CD4-positive, alpha-beta T cell treated with Interleukin-4 for 4 hours (primary cell): Measurements from ENCODE around the gene PDLIM1.

Experiments used
- DNase-seq: peaks from one replicate; pipeline ENCODE4 v3.0.0-alpha.2; 2020

Gene PDLIM1

DNA sequence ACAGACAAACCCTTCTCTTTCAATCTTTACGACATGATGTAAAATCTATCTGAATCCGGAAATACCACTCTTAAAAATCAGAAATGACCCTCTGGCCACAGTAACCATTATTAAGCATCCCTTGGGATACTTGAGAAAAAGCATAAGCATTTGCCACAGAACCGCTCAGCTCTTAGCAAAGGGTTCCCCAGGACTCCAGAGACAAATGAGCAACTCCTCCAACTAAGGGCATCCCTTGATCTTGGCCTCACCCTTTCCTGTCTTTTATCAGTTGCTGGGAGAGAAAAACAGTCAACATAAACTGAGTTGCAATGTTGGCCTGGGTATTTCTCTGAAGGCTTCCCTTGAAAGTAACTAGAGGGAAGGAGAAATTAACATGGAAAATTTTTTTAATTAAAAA lies 3.5 kb downstream of the PDLIM1 start:
- DNase-seq, result no peak

DNA sequence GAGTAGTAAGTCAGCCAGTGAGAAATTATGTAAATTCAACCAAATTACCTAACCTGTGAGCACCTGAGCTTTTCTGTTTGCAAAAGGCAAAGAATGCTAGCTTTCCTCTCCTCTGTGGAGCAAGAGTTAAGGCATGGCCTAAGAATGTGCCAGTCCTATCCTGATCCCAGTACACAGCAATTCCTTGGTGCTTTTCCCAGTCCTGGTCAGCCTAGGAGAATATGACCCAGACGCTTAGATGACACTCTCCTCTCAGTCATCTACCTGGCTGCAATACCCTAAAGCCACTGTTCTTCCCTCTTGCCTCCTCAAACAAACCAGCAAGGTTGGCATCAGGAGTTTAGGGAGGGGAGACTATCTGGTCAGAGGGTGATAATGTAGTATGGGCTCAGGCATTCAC lies 4.1 kb downstream of the PDLIM1 start:
- no peak for DNase-seq

DNA sequence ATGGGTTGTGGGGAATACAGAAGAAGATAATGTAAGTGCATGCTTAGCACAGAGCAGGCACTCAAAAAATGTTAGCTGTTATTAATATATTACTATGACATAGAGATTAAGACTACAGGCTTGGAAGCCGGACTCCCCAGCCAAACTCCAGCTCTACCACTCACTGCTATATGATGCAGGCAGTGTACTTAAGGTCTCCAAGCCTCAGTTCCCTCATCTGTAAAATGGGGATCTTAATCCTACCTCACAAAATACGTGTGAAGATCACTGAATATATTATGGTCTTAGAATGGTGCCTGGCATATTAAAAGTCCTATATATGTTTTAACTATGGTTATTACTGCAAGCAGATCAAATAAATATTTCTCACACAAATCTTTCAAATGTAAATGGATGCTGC lies 5.2 kb downstream of the PDLIM1 start:
- DNase-seq, result no peak

DNA sequence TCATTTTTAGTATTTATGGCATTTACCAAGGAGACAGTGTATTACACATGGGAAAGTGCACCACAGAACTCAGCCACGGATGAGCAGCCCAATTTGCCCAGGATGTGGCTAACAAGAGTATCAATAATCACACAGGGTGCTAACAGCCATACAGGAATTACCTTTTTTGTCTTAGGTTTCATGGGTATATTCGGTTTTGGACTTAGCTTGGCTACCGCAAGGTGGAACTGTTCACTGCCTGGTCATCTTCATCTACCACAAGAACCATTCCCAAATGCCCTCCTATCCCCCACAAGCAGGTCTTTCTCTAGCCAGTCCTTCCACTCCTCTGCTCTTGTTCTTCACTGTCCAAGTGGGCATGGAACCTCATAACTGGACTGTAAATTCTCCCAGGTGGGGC lies 6.0 kb downstream of the PDLIM1 start:
- no peak for DNase-seq

DNA sequence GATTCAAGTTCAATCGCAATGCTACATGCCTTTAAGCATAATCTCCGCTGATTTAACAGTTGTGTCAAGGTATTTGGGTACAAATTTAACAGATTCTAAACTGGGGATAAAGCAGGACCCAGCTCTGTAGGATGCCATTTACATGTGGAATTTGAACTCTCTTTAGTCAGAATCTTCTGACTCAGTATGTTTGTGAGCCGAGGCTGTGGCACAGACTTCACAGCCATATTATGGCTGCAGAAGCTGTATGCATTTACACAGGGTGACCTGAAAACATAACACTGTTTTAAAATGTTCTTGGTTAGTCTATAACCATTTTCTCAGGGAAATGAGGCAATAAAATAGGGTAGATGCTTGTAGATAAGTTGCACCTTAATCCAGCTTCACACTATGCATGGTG lies 8.7 kb downstream of the PDLIM1 start:
- DNase-seq, result no peak

DNA sequence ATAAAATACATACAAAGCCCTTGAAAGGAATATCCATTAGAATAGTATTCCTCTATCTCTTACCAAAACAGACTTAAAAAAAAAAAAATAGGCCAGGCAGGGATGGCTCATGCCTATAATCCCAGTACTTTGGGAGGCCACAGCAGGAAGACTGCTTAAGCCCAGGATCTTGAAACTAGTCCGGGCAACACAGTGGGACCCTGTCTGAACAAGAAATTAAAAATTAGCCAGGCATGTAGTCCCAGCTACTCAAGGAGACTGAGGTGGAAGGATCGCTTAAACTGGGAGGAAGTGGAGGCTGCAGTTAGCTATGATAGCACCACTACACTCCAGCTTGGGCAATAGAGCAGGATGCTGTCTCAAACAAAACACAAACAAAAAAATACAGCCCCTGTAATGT lies 9.6 kb downstream of the PDLIM1 start:
- no peak for DNase-seq

DNA sequence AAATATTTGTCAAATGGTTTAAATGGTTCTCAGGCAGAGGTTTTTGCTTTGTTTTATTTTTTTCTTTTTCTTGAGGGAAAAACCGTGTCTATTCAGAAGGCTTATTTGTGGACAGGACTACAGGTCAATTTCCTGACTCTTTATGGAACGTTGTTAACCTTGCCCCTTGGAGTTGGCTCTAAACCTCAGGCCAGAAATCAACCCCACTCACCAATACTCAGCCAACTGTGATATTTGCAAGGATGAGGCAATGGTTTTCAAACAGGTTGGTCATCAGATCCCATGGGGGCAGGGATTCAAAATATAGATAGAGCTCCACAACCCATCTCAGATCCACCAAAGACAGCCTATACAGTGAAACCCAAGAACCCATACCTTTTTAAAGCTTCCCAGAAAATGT lies 10.2 kb downstream of the PDLIM1 start:
- DNase-seq, result no peak

DNA sequence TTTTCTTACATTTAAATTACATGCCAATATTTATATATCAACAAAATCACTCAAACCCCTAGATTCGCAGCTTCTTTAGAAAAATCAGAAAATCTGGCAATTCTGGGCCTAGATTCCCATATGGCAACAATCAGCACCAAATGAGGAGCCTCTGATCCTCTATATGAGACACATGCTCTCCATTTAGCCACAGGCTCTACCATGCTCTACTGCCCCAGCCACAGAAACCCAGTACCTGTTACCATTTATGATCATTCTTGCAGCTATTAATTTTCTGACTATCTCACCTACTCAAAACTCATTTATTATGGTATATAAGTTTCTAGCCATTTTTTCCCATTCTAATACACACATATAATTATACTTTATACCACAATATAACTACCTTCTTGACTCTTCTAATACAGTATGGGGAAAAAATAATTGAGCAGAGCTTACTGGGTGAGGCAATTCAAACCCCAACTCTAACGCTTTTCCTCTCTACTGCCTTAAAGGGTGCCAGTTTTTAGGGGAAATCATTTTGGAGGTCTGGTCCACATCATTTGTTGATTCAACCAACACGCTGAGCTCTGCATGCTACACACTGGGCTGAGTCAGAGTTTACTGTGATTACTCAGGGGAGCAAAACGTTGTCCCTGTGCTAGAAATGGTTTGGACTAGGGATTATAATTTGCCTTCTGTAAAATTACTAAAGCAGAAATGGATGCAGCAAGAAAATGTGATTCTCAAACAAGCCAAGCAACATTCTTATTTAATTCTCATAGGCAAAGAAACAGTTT lies 11.6 kb downstream of the PDLIM1 start:
- no peak for DNase-seq

DNA sequence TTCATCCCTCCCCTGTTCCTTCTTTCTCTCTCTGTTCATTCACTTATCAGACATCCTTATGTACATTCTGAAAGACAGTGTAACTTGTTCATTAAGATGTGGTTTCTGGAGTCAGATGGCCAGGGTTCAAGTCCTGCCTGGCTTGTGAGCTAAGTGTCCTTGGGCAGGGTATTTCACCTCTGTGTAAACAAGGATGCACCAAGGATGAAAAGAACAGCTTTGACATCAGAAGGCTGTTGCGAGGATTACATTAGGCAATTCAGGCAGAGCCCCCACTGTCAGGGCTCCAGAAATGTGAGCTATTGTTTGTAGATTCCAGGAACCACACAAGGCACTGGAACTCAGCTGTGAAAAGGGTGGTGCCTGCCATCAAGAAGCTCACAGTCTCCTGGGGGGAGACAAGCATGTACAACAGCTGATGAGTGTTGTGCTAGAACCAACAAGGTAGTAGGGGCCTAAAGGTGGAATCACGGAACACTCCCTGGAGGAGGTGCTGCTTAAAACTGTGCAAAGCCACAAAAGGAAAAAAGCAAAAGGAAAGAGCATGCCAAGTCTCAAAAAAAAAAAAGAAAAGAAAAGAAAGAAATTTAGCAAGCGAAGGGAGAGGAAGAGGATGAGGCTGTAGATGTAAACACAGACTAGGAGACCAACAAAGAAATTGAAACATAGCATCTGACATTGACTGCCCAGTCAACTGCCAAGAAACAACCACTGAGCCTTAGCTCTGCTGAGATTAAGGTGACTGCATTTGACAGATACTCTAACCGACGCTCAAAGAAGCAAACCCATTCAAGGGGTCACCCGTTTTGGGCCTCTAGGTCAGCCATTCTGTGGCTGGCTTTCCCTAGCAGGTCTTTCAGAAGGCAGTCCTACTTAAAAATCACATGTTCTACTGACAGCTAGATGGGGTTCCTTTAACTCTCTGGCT lies 12.5 kb downstream of the PDLIM1 start:
- DNase-seq, result no peak

DNA sequence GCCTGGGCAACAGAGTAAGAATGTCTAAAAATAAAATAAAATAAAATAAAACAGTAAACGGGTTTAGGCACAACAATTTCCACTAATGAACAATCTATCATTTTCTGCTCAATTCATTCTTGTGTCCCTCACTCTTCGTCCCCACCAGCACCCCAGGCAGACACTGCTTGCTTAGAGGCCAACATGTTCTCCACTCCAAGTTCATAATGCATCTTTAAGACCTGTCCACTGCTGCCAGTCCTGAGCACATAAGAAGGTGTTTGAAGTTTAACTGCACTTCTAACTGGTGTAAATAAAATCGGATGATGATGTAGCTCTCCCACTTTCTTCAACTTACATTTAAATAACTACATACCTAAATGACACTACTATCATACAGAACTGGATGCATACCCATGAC lies 13.2 kb downstream of the PDLIM1 start:
- DNase-seq, result no peak

DNA sequence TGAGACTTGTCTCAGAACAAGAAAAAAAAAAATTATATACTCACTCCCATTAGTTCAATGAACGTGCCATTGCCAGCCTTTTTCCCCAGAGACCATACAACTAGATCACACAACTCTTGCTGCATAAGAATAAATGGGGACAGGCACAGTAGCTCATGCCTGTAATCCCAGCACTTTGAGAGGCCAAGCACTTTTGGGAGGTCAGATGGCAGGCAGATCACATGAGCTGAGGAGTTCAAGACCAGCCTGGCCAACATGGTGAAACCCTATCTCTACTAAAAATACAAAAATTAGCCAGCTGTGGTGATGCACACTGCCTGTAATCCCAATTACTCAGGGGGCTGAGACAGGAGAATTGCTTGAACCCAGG lies 13.6 kb downstream of the PDLIM1 start:
- no peak for DNase-seq

DNA sequence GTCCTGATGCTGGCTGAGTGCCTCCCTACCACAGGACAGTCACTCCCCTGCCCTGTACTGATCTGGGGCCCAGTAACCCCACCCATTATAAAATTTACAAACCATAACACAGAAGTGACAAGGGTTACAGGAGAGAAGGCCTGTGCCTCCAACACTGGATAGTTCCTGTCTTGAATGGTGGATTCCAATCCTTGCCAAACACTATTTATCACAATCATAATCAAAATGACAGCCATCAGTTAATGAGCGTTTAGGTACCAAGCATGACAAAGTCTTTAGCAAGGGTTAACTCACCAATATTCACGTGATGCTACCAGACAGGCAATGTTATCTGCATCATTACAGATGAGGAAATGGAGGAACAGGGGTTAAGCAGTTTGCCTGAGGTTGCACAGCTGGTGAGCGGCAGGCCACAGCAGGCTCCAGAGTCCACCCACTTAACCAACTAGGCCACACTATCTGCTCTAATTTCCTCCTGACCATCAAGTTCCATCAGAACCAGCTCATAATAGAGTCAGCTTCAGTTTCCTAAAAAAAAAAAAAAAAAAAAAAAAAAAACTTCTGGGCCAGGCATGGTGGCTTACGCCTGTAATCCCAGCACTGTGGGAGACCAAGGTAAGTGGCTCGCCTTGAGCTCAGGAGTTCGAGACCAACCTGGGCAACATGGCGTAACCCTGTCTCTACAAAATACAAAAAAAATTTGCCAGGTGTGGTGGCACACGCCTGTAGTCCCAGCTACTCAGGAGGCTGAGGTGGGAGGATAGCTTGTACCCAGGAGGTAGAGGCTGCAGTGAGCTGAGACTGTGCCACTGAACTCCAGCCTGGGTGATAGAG lies 14.2 kb downstream of the PDLIM1 start:
- no peak for DNase-seq

DNA sequence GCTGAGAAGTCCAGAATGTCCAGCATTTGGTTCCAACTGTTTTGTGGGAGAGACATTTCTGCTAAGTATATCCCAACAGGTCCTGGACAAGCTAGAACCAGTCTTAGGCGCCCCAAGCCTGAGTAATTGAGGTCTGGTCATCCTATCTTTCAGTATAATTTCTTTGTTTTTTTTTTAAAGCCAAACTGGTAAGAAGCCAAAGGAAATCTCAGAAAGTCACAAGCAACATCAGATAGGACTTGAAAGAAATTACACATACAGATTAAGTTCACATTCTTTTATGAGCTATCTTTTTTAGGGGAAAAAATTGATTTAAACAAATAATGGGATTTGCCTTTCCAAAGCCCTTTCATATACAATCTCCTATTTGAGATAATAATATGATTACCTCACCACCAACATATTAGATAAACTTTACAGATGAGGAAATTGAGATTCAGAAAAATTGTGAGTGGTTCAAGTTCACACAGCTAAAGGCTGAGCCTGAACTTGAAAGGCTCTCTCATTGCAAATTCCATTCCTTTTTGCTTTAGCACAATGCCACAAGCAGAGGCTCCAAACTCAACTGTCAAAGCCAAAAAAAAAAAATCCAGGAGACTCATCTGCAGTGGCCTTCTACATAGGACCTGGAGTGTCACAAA lies 15.0 kb downstream of the PDLIM1 start:
- DNase-seq, result no peak

DNA sequence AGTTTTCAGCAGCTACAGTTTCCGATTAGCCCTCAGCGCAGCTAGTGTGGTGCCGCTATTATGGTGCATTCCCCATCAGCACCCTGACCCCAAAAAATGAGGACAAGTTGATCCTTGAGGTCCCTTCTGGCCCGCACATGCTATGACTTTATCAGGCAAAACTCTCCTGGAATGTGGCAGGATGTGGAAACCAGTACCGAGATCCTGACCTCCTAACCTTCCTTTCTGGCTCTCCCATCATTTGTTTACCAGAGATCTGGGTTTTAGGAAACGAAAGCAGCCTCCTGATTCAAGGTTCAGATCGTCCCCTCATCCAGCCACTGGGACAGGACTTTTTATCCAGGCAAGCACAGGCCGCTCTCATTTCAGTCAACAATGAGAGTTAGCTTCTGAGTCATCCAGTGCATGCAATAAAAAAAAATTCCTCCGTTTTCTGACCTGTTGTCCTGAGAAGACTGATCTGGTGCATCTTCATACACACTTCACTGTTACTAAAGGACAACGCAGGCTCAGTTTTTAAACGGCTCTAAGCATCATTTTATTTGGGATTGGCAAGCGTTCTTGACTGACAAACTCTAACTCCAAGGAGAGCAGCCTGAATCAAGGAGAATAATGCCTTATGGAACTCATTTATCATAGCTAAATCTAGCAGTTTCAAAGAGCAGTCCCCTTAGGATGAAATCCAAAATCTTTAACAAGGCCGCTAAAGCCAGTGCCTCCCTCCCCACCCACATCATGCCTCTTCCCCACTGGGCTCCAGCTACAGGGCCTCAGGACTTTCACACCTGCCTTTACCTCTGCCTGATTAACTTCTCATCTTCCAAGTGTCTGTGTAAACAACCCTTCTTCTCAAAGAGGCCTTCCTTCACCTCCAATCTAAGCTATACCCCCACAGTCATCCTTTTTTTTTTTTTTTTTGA lies 17.1 kb downstream of the PDLIM1 start:
- no peak for DNase-seq

DNA sequence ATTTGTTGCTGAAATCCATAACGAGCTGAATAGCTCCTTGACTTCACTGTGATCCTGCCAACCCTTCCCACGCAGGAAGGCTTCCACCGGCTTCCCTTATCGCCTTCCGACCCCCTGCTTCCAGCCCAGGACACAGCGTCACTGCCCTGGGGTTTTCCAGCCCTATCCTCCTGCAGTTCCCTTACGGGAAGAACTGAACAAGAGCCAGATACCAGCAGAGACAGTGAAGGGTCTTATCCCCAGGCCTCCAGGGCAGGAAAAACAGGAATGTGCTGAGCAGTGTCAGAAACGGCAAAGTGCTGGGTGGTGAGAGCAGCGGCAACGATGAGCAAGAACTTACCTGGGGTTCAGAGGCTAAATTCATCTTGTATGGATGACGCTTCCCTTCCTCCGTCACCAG lies 22.4 kb downstream of the PDLIM1 start:
- DNase-seq, result no peak

DNA sequence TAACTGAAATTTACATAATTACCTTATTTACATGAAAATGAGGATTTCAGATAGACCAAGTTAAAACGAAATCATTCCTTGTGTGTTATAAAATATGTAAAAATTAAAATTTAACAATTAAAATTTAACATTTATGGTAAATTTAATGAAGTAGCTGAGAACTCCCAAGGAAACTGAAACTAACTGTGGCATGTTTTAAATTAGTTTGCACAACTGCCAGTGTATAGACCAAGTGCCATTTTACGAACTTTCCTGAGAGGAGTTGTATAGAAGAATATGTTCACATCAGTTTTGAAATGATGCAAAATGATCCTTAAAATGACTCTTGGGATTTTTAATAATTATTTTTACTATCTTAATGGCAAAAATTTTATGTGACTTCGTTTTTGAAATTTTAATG lies 23.6 kb downstream of the PDLIM1 start:
- DNase-seq, result no peak

DNA sequence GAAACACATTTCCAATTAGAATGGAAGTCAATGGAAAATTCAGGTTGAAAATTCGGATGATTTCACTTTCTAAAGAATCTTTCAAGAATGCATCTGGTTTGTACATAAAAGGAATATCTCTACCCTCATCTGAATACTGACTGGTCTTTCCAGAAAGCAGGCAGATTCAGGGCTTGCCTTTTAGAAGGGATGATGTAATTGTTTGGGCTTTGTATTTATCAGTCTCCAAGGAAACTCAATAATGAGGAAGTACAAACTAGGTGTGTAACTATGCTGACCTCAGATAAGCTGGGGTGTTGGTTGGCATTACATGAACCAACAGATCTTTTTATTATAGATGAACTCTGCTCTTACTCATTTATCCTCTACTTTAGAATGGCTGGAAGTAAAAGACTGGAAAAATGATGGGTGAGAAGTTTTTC lies 24.1 kb downstream of the PDLIM1 start:
- DNase-seq, result peak; percentile 24

DNA sequence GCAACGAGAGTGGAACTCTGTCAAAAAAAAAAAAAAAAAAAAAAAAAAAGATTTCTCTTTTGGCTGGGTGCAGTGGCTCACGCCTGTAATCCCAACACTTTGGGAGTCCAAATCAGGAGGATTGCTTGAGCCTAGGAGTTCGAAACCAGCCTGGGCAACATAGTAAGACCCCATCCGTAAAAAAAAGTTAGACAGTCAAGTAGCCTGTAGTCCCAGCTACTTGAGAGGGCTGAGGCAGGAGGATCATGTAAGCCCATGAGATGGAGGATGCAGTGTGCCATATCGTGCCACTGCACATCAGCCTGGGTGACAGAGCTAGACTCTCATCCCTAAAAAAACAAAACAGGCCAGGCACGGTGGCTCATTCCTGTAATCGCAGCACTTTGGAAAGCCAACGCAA lies 25.2 kb downstream of the PDLIM1 start:
- DNase-seq, result no peak

DNA sequence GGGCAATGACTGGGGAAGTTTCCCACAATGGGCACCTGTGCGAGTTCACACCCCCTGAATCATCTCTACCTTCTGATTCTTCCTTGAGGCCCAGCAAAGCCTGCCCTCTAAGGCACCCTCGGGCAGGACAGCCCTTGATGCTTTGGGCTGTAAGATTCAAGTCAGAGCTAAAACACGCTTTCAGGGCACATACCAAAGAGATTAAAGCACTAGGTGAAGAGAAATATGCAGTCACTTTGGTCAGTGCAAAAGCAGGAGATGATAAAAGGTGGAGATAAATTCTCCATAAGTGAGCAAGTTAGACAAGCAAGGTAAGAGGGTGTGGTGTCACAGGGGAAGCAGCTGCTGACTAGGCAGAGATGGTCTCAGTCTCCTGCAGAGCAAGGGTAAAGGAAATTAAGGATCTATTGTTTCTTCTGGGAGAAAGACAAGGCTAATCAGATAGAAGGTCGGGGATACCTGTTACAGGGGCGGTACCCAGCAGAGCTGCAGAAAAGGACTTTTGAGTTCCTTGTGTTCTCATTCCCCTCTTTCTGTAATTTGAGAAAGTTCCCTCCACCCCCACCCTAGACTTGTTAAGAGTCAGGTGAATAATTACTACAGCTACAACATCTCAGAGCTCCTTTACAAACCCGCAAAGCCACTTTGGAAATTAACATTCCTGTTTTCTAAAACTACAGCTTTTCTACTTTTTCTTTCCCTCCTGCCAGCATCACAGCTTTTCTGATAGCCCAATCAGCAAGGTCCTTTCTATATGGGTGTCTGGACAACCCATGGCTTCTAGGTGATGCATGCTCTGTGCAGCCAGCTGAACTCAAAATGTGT lies 26.4 kb downstream of the PDLIM1 start:
- DNase-seq, result no peak

DNA sequence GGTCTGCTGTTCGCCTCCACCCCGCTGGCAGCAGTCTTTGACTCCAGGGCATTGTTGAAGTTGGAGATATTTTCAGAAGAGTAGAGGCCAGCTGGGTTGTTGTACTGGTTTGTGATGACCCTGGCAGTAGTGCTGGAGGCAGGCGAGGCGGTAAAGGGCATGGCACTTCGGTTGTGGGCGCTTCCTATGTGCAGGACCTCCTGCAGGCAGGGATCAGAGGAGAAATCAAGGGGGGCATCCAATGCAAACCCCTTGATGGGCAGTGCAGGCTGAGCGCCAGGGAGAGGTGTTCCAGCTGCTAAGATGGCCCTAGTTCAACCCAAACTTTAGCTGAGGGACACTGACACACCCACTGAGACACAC lies 27.0 kb downstream of the PDLIM1 start:
- no peak for DNase-seq
